ENCODE data around the gene AOAH.
"Not testable (repeated sequence)": the region's sequence is repeated elsewhere in the genome, so short reads cannot be mapped to it uniquely, and the experiment has no call there.

The AOAH gene

GRCh38 chr7:36504216-36504615 is 220.1 kb downstream of the AOAH start:
- not testable (repeated sequence) for DNase-seq

GRCh38 chr7:36497775-36498174 is 226.5 kb downstream of the AOAH start:
- no peak for DNase-seq

- DNase-seq: not testable (repeated sequence)
Observed at GRCh38 chr7:36497176-36497575, 227.1 kb downstream of the AOAH start.

- no peak for DNase-seq
Observed at GRCh38 chr7:36496576-36496975, 227.7 kb downstream of the AOAH start.

- no peak for DNase-seq
Observed at GRCh38 chr7:36491317-36491716, 233.0 kb downstream of the AOAH start.

GRCh38 chr7:36490419-36490830 is 233.9 kb downstream of the AOAH start:
- no peak for DNase-seq

GRCh38 chr7:36488672-36489071 is 235.6 kb downstream of the AOAH start:
- DNase-seq: not testable (repeated sequence)

- DNase-seq: peak; percentile 44
Observed at GRCh38 chr7:36487756-36488336, 236.4 kb downstream of the AOAH start.

- DNase-seq: no peak
Observed at GRCh38 chr7:36486336-36486735, 238.0 kb downstream of the AOAH start.

- no peak for DNase-seq
Observed at GRCh38 chr7:36484265-36484664, 240.0 kb downstream of the AOAH start.

GRCh38 chr7:36483853-36484252 is 240.4 kb downstream of the AOAH start:
- DNase-seq: not testable (repeated sequence)

- DNase-seq: no peak
Observed at GRCh38 chr7:36478745-36479144, 245.5 kb downstream of the AOAH start.

- no peak for DNase-seq
Observed at GRCh38 chr7:36475381-36475780, 248.9 kb downstream of the AOAH start.

- no peak for DNase-seq
Observed at GRCh38 chr7:36475011-36475342, 249.3 kb downstream of the AOAH start.

GRCh38 chr7:36474283-36475010 is 249.8 kb downstream of the AOAH start:
- peak; percentile 24 for DNase-seq

GRCh38 chr7:36473454-36474282 is 250.6 kb downstream of the AOAH start:
- peak; percentile 14 for DNase-seq

GRCh38 chr7:36472141-36472729 is 252.1 kb downstream of the AOAH start:
- DNase-seq: no peak

- DNase-seq: no peak
Observed at GRCh38 chr7:36469236-36469635, 255.1 kb downstream of the AOAH start.

GRCh38 chr7:36468370-36469101 is 255.8 kb downstream of the AOAH start:
- no peak for DNase-seq

- peak; percentile 22 for DNase-seq
Observed at GRCh38 chr7:36466001-36466400, 258.3 kb downstream of the AOAH start.

- DNase-seq: no peak
Observed at GRCh38 chr7:36464271-36464670, 260.0 kb downstream of the AOAH start.
